Measurements from ENCODE around the gene HERC3. TPM values are rescaled to one million over a fixed set of nuclear protein-coding genes. Genes with fewer than 3 reads are reported as not detected.

Gene HERC3
- total RNA-seq, 4 donors from 2014 or later, result 29.8 to 48.9 (median 42.4) TPM

DNA sequence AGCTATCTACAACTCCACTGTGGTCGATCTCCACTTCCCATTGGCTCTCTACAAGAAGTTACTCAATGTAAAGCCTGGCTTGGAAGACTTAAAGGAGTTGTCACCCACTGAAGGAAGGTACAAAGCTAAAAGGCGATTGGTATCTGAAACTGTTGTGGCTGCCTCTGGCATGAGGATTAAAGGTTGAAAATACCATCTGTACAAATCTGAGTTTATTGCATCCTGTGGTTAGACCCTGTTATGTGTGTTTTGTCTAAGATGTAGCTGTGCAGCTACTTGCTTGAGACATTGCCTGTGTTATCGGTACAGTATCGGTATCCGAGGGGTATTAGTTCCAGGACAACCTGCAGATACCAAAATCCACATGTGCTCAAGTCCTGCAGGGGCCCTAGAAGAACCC is 88.9 kb downstream of the HERC3 start:
- TF ChIP-seq, protein P1, sequence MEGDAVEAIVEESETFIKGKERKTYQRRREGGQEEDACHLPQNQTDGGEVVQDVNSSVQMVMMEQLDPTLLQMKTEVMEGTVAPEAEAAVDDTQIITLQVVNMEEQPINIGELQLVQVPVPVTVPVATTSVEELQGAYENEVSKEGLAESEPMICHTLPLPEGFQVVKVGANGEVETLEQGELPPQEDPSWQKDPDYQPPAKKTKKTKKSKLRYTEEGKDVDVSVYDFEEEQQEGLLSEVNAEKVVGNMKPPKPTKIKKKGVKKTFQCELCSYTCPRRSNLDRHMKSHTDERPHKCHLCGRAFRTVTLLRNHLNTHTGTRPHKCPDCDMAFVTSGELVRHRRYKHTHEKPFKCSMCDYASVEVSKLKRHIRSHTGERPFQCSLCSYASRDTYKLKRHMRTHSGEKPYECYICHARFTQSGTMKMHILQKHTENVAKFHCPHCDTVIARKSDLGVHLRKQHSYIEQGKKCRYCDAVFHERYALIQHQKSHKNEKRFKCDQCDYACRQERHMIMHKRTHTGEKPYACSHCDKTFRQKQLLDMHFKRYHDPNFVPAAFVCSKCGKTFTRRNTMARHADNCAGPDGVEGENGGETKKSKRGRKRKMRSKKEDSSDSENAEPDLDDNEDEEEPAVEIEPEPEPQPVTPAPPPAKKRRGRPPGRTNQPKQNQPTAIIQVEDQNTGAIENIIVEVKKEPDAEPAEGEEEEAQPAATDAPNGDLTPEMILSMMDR (IDR thresholded peaks at IDR 0.05; ENCODE audit: low read depth), result no peak

DNA sequence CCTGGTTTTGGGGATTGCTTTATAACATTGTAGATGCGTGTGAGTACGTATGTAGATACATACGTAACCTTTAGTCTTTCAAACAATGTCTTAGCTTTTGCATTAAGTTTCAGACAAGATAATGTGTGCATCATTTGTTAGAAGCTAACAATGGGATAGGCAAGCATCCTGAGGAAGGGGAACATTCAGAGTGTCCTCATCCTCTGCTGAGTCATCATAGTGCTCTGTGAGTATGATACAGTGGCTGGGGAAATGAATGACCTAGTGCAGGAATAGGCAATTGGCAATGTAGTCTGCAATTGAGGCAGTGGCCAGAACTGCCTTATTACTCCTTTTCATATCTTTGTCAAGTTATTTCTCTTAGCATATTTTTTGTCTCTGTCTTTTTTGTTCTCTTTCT is 98.1 kb downstream of the HERC3 start:
- TF ChIP-seq, protein P1 (IDR thresholded peaks at IDR 0.05; ENCODE audit: low read depth), result no peak

DNA sequence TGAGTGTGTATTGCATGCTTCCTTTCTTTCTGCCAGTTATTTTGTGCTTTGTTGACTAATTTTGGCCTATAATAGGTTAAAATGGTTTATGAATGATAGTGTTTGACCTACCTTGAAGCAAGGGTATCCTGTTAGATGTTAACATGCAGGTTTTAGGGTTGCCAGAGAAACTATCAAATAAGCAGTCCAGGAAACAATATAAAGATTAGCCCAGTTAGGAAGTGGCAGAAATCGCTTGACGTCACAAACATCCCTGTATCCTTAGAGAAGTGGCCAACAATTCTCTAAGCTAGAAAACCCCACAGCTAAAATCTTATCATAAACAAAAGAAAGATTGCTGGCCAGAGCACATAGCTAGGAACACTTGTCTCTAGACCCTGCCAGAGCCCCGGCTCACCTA is 101.5 kb downstream of the HERC3 start:
- TF ChIP-seq, protein P1 (IDR thresholded peaks at IDR 0.05; ENCODE audit: low read depth), result no peak

DNA sequence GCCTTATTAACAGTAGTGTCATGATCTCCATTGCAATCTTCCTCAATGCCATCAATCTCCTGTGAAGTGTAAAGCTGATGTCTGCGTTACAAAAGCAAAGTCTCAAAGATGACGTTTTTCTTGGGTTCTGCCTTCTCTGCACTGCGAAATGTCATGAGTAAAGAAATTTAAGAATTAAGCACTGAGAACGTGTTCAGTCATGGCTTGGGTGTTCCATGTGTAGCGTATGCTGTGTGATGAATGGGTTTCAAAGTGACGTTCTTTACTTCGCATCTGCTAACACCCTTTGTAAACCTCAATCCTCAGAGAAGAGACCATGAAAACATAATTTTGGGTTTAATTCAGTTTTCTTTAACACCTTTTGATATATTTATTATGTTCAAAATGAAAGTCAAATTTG is 104.3 kb downstream of the HERC3 start:
- TF ChIP-seq, protein P1 (IDR thresholded peaks at IDR 0.05; ENCODE audit: low read depth), result no peak

DNA sequence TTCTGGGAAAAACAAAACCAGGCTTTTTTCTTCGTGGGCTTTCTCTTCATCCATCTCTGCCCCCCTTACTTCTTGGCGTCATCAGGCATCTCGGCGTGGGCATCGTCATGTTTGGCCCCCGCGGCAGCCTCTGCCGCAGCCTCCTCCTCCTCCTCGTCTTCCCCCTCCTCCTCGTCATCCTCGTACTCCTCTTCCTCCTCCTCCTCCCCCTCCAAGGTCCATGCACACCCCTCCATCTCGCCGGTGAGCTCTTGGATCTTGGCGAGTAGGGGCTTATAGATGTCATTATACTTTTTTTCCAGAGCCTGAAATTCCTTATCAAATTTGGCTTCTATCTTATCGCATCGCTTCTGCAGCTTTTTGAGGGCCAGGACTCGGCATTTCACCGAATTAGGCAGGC is 104.9 kb downstream of the HERC3 start:
- TF ChIP-seq, protein P1 (IDR thresholded peaks at IDR 0.05; ENCODE audit: low read depth), result no peak

DNA sequence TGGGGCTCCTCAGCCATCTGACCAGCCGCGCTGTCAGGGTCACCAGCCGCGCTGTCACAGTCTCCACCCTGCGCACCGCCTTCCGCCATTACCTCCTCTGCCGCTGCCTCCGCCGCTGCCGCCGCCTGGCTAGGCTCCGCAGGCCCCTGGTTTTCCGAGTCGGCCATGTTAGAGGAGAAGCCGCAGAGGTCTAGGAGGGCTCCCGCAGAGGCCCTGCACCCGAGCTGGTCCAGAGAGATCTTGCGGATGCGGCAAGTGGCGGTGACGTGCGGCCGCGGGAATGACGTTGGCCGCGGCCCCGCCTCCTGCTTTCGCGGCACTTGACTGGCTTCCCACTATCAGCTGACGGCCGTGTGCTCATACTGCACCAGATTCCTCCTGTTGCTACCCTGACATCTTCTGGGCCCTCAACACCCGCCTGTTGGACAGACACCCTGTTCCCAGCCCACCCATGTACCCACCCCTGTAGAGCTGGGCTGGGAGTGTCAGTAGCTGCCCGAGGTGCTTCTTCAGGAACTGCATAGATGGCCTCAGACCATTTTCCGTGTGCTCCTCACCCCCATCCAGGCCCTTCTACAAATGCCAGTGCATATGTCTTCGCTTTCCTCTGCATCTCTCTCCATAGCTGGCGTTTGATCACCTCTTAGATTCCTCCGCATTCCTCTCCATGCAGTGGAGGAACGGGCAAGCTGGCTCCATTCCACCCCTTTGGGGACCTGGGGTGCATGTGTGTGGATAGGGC is 105.5 kb downstream of the HERC3 start, which contains the start of gene NAP1L5:
NAP1L5 (minus strand) TSS at position 242 of the 742 bp plus-strand sequence; CDS start at position 167, 75 bp downstream.
- TF ChIP-seq, protein P1 (IDR thresholded peaks at IDR 0.05; ENCODE audit: low read depth), result no peak

DNA sequence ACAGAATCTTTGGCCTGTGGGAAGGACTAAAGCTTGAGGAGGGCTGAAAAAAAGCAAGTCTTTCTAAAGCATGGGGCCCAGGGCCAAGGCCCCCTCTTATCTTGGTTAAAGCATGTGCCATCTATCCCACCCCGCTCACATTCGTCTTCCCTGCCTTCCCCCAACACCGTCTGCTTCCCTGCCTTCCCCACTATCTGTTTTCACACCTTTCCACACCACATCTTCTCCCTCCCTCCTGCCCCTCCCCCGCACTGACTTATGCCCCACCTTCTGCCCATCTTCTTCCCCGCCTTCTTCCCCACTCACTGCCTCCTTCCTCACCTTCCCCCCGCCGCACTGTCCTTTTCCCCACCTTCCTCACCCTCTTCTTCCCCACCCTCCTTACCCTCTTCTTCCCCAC is 106.2 kb downstream of the HERC3 start:
- TF ChIP-seq, protein P1 (IDR thresholded peaks at IDR 0.05; ENCODE audit: low read depth), result no peak

Measured in subcutaneous adipose tissue (tissue), 4 donors.